ENCODE data around the gene HOXC10. TPM values are rescaled to one million over a fixed set of nuclear protein-coding genes. Genes with fewer than 3 reads are reported as not detected.

The HOXC10 gene
- total and polyA plus RNA-seq, 2 experiments from 2014 or later = not detected

- TF ChIP-seq EZH2 (IDR thresholded peaks at IDR 0.05; ENCODE audit: low read depth, unreplicated experiment) (peak; percentile 96), EZH2phosphoT487 (IDR thresholded peaks at IDR 0.05; ENCODE audit: unreplicated experiment) (peak; percentile 42), JUNB (IDR thresholded peaks at IDR 0.05; ENCODE audit: unreplicated experiment) (no peak), STAT1 (IDR thresholded peaks at IDR 0.05; ENCODE audit: unreplicated experiment) (no peak)
- TF ChIP-seq, protein P1, sequence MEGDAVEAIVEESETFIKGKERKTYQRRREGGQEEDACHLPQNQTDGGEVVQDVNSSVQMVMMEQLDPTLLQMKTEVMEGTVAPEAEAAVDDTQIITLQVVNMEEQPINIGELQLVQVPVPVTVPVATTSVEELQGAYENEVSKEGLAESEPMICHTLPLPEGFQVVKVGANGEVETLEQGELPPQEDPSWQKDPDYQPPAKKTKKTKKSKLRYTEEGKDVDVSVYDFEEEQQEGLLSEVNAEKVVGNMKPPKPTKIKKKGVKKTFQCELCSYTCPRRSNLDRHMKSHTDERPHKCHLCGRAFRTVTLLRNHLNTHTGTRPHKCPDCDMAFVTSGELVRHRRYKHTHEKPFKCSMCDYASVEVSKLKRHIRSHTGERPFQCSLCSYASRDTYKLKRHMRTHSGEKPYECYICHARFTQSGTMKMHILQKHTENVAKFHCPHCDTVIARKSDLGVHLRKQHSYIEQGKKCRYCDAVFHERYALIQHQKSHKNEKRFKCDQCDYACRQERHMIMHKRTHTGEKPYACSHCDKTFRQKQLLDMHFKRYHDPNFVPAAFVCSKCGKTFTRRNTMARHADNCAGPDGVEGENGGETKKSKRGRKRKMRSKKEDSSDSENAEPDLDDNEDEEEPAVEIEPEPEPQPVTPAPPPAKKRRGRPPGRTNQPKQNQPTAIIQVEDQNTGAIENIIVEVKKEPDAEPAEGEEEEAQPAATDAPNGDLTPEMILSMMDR (conservative IDR thresholded peaks at IDR 0.05; ENCODE audit: low read depth in 2 of 2) = no peak
- H3K4me1 ChIP-seq (ENCODE audit: insufficient read depth) = peaks cover 12% of the 10 kb centered on the region
- H3K4me2 ChIP-seq = no peak overlapping the region
- Mint-ChIP-seq H3K36me3 (ENCODE audit: low read depth) (no peaks in the 10 kb centered on the region), H3K4me1 (peaks cover 19% of the 10 kb centered on the region), H3K9me3 (peaks cover 3% of the 10 kb centered on the region; the same call in 2 of the 3 replicates), H3K27ac (no peak overlapping the region), H3K27me3 (ENCODE audit: insufficient read depth, low read depth, poor library complexity) (peaks cover 100% of the 10 kb centered on the region), H3K4me3 (no peak overlapping the region)
- H3K9me2 ChIP-seq (ENCODE audit: insufficient read depth) = no peaks in the 10 kb centered on the region
- H3K36me3 ChIP-seq (ENCODE audit: insufficient read depth) = no peaks in the 10 kb centered on the region
- H3F3A ChIP-seq (replicated peaks; ENCODE audit: low read depth) = peaks cover 29% of the 10 kb centered on the region
- no peak overlapping the region for H2AFZ ChIP-seq
- no peak overlapping the region for H3K4me3 ChIP-seq
- no peak overlapping the region for H3K27ac ChIP-seq (ENCODE audit: low read depth)
- H3K27me3 ChIP-seq (ENCODE audit: insufficient read depth) = peaks cover 100% of the 10 kb centered on the region
- H3K79me2 ChIP-seq (replicated peaks; ENCODE audit: insufficient read depth) = no peaks in the 10 kb centered on the region
- ATAC-seq (no peak), DNase-seq (ENCODE audit: low spot score) (no peak)
- peaks cover 28% of the 10 kb centered on the region for H4K20me1 ChIP-seq (replicated peaks; ENCODE audit: insufficient read depth)
Measured at GRCh38 chr12:54002915-54003389, 18.0 kb downstream of the HOXC10 start.

- Histone ChIP-seq H3K9me2 (ENCODE audit: insufficient read depth) (no peaks in the 10 kb centered on the region), H3K36me3 (ENCODE audit: insufficient read depth) (no peaks in the 10 kb centered on the region), H3K4me3 (no peak overlapping the region), H3K4me1 (ENCODE audit: insufficient read depth) (peaks cover 11% of the 10 kb centered on the region), H2AFZ (no peak overlapping the region), H4K20me1 (replicated peaks; ENCODE audit: insufficient read depth) (peaks cover 33% of the 10 kb centered on the region), H3K79me2 (replicated peaks; ENCODE audit: insufficient read depth) (no peaks in the 10 kb centered on the region), H3K27ac (ENCODE audit: low read depth) (no peak overlapping the region), H3K4me2 (no peak overlapping the region), H3K27me3 (ENCODE audit: insufficient read depth) (peaks cover 100% of the 10 kb centered on the region), H3F3A (replicated peaks; ENCODE audit: low read depth) (peaks cover 34% of the 10 kb centered on the region)
- TF ChIP-seq JUNB (IDR thresholded peaks at IDR 0.05; ENCODE audit: unreplicated experiment) (no peak), EZH2phosphoT487 (IDR thresholded peaks at IDR 0.05; ENCODE audit: unreplicated experiment) (peak; percentile 88), EZH2 (IDR thresholded peaks at IDR 0.05; ENCODE audit: low read depth, unreplicated experiment) (peak; percentile 98), CREB1 (CRISPR knock-in tag; IDR thresholded peaks at IDR 0.05; ENCODE audit: low read depth) (no peak), STAT1 (IDR thresholded peaks at IDR 0.05; ENCODE audit: unreplicated experiment) (no peak)
- TF ChIP-seq, protein P2, sequence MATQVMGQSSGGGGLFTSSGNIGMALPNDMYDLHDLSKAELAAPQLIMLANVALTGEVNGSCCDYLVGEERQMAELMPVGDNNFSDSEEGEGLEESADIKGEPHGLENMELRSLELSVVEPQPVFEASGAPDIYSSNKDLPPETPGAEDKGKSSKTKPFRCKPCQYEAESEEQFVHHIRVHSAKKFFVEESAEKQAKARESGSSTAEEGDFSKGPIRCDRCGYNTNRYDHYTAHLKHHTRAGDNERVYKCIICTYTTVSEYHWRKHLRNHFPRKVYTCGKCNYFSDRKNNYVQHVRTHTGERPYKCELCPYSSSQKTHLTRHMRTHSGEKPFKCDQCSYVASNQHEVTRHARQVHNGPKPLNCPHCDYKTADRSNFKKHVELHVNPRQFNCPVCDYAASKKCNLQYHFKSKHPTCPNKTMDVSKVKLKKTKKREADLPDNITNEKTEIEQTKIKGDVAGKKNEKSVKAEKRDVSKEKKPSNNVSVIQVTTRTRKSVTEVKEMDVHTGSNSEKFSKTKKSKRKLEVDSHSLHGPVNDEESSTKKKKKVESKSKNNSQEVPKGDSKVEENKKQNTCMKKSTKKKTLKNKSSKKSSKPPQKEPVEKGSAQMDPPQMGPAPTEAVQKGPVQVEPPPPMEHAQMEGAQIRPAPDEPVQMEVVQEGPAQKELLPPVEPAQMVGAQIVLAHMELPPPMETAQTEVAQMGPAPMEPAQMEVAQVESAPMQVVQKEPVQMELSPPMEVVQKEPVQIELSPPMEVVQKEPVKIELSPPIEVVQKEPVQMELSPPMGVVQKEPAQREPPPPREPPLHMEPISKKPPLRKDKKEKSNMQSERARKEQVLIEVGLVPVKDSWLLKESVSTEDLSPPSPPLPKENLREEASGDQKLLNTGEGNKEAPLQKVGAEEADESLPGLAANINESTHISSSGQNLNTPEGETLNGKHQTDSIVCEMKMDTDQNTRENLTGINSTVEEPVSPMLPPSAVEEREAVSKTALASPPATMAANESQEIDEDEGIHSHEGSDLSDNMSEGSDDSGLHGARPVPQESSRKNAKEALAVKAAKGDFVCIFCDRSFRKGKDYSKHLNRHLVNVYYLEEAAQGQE (IDR thresholded peaks at IDR 0.05; ENCODE audit: unreplicated experiment) = no peak
- peaks cover 13% of the 10 kb centered on the region for H3K4me1 Mint-ChIP-seq
- ATAC-seq (no peak), DNase-seq (ENCODE audit: low spot score) (no peak)
- H3K4me3 Mint-ChIP-seq = no peak overlapping the region; the same call in 2 of the 3 replicates
- no peaks in the 10 kb centered on the region for H3K36me3 Mint-ChIP-seq (ENCODE audit: low read depth)
- peaks cover 3% of the 10 kb centered on the region; the same call in 2 of the 3 replicates for H3K9me3 Mint-ChIP-seq
- no peak overlapping the region for H3K27ac Mint-ChIP-seq
- peaks cover 100% of the 10 kb centered on the region for H3K27me3 Mint-ChIP-seq (ENCODE audit: insufficient read depth, low read depth, poor library complexity)
Measured at GRCh38 chr12:54003625-54004024, 18.7 kb downstream of the HOXC10 start.

Measured in GM23338 (cell line).